Neutrophil (primary cell): ENCODE results near the gene CCL22.

Source experiments
- H3K27ac ChIP-seq: fragments of 200-600 bp; sonication (generic); 2 replicates; pipeline ENCODE4 v1.5.1; 2016; ENCODE audit warnings: mild to moderate bottlenecking, moderate library complexity
- H3K27me3 ChIP-seq: fragments of 200-600 bp; sonication (generic); 2 replicates; pipeline ENCODE4 v1.6.0; 2016; ENCODE audit warnings: mild to moderate bottlenecking
- H3K36me3 ChIP-seq: fragments of 200-600 bp; sonication (generic); 2 replicates; pipeline ENCODE4 v1.5.1; 2017
- H3K4me1 ChIP-seq, 2 experiments: fragments of 200-600 bp in 1 of 2; sonication (generic) in 1 of 2; 1 replicate in 1 of 2; 2 replicates in 1 of 2; pipeline versions ENCODE4 v1.5.1 to v1.6.1; 2013 to 2016; ENCODE audit warnings: low read depth in 1 of 2, low read length in 1 of 2, mild to moderate bottlenecking in 1 of 2, moderate library complexity in 1 of 2; ENCODE audit not compliant: control insufficient read depth in 1 of 2, insufficient read depth in 1 of 2
- H3K4me3 ChIP-seq, 2 experiments: fragments of 200-600 bp in 1 of 2; sonication (generic) in 1 of 2; 1 replicate in 1 of 2; 2 replicates in 1 of 2; pipeline ENCODE4 v1.5.1; 2013 to 2016; ENCODE audit warnings: low read depth in 1 of 2, low read length in 1 of 2, mild to moderate bottlenecking in 1 of 2, moderate library complexity in 1 of 2
- H3K9me3 ChIP-seq: fragments of 200-600 bp; sonication (generic); 2 replicates; pipeline ENCODE4 v1.5.1; 2016
- TF ChIP-seq, protein P1 (sequence below): fragments of 200-600 bp; sonication (generic); IDR thresholded peaks from 2 replicates; pipeline ENCODE4 v1.5.1; 2016; ENCODE audit warnings: antibody characterized with exemption

Gene CCL22, protein sequence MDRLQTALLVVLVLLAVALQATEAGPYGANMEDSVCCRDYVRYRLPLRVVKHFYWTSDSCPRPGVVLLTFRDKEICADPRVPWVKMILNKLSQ

DNA sequence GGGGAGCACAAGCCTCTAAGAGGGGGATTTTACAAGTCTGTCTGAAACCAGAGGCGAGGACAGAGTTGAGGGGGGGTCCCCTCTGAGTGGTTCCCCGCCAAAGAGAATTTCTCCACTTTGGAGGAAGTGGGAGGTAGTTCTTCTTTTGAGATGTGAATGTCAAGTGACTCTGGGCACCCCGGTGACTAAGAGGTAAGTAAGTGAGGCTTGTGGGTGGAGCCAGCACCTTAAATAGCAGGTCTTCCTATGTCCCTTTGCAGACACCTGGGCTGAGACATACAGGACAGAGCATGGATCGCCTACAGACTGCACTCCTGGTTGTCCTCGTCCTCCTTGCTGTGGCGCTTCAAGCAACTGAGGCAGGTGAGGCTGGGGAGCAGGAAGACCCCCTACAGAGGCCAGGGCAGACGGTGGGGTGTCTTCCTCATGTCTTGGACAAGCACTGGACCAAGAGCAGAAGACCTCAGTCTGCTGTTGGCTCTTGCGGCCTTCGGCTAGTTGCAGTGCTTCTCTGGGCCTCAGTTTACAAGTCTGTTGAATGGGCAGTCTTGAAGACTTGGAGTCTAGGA is at the start of gene CCL22:
TSS of gene CCL22 (plus strand) at position 257 of the 569 bp plus-strand sequence. CDS start at position 291, 34 bp downstream.
- H3K9me3 ChIP-seq = no peaks in the 10 kb centered on the region

DNA sequence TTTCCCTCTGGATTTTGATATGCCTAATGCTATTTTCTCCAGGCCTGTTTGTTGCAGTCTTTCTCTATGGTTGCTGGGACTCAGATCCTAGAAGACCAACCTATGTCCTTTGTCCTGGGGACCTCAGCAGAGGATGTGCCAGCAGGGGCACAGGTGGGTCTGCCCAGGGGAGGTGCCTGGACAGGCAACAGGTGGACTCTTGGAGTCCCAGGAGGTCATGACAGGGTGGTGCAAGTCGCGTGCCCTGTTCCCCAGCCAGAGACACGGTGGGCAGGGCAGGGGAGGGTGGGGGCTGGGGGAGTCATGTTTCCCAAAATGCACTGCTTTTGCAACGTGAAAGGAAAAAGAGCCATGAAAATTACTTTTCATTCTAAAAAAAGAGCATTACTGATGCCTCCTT is 47.8 kb upstream of the CCL22 start:
- peaks cover 22% of the 10 kb centered on the region for H3K27me3 ChIP-seq
- H3K4me3 ChIP-seq = no peak overlapping the region
- no peaks in the 10 kb centered on the region for H3K36me3 ChIP-seq
- no peaks in the 10 kb centered on the region for H3K4me1 ChIP-seq
- no peak overlapping the region for H3K27ac ChIP-seq
- no peaks in the 10 kb centered on the region for H3K9me3 ChIP-seq
- TF ChIP-seq, protein P1, sequence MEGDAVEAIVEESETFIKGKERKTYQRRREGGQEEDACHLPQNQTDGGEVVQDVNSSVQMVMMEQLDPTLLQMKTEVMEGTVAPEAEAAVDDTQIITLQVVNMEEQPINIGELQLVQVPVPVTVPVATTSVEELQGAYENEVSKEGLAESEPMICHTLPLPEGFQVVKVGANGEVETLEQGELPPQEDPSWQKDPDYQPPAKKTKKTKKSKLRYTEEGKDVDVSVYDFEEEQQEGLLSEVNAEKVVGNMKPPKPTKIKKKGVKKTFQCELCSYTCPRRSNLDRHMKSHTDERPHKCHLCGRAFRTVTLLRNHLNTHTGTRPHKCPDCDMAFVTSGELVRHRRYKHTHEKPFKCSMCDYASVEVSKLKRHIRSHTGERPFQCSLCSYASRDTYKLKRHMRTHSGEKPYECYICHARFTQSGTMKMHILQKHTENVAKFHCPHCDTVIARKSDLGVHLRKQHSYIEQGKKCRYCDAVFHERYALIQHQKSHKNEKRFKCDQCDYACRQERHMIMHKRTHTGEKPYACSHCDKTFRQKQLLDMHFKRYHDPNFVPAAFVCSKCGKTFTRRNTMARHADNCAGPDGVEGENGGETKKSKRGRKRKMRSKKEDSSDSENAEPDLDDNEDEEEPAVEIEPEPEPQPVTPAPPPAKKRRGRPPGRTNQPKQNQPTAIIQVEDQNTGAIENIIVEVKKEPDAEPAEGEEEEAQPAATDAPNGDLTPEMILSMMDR = no peak

More for the DNA sequence above, at the start of gene CCL22:
- H3K4me1 ChIP-seq = no peaks in the 10 kb centered on the region
- TF ChIP-seq, protein P1 = no peak
- H3K27ac ChIP-seq = no peak within 1 kb of the TSS
- no peak within 1 kb of the TSS for H3K4me3 ChIP-seq
- H3K27me3 ChIP-seq = peaks cover 4% of the 10 kb centered on the region
- no peaks in the 10 kb centered on the region for H3K36me3 ChIP-seq

DNA sequence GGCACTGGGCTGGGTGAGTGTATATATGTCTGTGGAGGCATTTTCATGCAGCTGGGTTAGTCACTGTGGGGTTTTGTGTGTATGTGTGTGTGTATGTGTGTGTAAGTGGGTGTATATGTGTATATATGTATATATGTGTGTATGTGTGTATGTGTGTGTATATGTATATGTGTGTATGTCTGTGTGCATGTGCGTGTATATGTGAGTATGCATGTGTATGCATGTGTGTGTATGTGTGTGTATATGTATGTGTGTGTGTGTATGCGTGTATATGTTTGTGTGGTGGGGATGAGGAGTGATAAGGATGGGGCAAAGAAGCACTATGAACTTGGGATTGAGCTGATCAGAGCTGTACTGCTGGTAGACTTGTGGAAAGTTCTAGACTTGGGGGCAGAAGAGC is 45.1 kb upstream of the CCL22 start:
- TF ChIP-seq, protein P1 = no peak
- H3K27ac ChIP-seq = no peak overlapping the region
- H3K36me3 ChIP-seq = no peaks in the 10 kb centered on the region
- H3K9me3 ChIP-seq = no peaks in the 10 kb centered on the region
- no peak overlapping the region for H3K4me3 ChIP-seq
- no peaks in the 10 kb centered on the region for H3K4me1 ChIP-seq
- peaks cover 16% of the 10 kb centered on the region for H3K27me3 ChIP-seq

DNA sequence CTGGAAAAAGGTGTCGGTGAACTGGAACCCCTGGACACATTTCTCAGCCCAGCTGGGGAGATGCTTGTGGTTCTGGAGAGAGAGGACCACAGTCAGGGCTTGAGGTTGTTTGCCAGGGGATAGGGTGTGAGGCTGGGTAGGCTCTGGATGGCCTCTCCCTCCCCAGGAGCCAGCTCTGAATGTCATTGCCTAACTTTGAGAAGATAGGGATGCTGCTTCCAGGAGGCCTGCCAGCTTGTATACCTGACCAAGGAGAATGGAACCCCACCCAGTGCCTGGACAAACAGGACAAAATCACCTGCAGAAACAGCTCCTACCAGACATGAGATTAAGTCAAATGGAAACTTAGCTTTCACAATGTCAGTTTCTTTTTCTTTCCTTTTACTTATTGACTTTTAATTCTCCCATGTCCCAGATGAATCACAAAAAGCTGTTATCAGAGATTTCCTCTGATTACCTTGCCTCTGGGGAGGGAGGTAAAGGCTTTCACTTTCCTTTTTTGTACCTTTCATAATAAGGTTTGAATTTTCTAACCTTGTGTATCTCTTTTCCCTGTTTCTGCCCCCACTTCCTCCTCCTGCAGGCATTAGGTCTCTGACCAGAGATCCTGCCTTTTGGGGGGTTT is 44.3 kb upstream of the CCL22 start:
- Histone ChIP-seq H3K27me3 (peaks cover 16% of the 10 kb centered on the region), H3K4me3 (no peak overlapping the region), H3K9me3 (no peaks in the 10 kb centered on the region), H3K27ac (no peak overlapping the region), H3K4me1 (no peaks in the 10 kb centered on the region), H3K36me3 (no peaks in the 10 kb centered on the region)
- TF ChIP-seq, protein P1 = no peak

DNA sequence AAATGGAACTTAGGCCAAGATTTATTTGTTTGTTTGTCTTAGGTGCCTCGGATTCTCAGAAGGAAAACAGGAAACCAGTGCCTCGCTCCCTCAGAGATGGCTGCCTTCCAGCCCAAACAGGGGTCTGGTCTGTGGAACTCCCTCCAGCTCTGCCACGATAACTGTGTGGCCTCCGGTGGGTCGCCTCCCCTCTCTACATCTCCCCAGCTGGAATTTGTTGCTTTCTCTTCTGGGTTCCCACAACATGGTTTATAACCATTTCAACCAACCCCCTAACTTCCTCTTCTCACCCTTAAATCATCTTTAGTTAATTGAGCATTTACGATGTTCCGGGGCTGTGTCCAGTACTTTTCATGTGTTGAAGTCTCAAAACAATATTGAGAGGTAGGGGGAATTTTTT is 43.2 kb upstream of the CCL22 start:
- no peaks in the 10 kb centered on the region for H3K9me3 ChIP-seq
- H3K4me3 ChIP-seq = no peak overlapping the region
- TF ChIP-seq, protein P1 = no peak
- no peak overlapping the region for H3K27ac ChIP-seq
- H3K4me1 ChIP-seq = no peaks in the 10 kb centered on the region
- peaks cover 16% of the 10 kb centered on the region for H3K27me3 ChIP-seq
- no peaks in the 10 kb centered on the region for H3K36me3 ChIP-seq
